Measurements from ENCODE around the gene FBRSL1.
A peak's percentile ranks its signal among the peaks of the same experiment; 100 is the strongest.
"Not testable (repeated sequence)": the region's sequence is repeated elsewhere in the genome, so short reads cannot be mapped to it uniquely, and the experiment has no call there.

Gene FBRSL1

DNA sequence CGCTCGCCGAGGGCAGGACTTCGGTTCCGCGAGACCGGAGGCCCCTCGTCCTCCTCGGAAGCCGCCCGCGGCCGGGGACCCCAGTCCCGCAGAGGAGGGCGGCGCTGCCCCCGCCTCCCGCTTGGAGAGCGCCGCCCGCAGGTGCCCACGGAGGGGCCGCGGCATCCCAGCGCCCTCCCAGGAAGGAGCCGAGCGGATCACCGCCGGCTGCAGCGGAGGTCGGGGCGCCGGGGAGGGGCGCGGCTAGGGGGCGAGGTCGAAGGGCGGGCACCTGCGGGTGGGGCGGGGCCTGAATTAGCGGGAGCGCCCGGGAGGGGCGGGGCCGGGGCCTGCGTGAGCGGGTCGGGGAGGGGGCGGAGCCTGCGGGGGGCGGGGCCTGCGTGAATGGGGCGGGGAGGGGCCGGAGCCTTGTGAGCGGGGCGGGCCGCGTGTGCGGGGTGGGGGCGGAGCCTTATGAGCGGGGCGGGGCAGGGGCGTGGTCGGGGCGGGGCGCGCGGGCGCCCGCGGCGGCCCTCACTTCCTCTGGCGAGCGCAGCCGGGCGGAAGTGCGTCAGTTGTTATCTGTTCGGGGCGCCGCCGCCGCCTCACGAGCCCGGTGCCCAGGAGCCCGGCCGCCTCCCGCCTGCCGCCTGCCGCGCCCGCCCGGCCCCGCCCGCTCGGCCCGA, at the start of gene FBRSL1:
FBRSL1 (plus strand) TSS at position 550 of the 665 bp plus-strand sequence.
- Histone ChIP-seq H3K9me3 (ENCODE audit: insufficient read depth, low read depth, low read length) (no peaks in the 10 kb centered on the region), H3K9ac (ENCODE audit: low read depth, low read length) (peak within 1 kb of the TSS; percentile 48; the same call in 1 of the 2 replicates), H3K4me3 (ENCODE audit: low read length) (peak within 1 kb of the TSS; percentile 69), H3K4me1 (ENCODE audit: insufficient read depth, low read length) (peaks cover 7% of the 10 kb centered on the region), H3K36me3 (ENCODE audit: insufficient read depth, low read depth, low read length) (no peaks in the 10 kb centered on the region; the same call in 1 of the 2 replicates), H3K27ac (ENCODE audit: low read length) (no peak within 1 kb of the TSS), H3K27me3 (ENCODE audit: insufficient read depth, low read length) (peaks cover 64% of the 10 kb centered on the region)

GRCh38 chr12:132440420-132440819, 49.5 kb upstream of the FBRSL1 start:
- not testable (repeated sequence) for H3K9ac ChIP-seq (ENCODE audit: low read depth, low read length); H3K36me3 ChIP-seq (ENCODE audit: insufficient read depth, low read depth, low read length); H3K4me3 ChIP-seq (ENCODE audit: low read length); H3K4me1 ChIP-seq (ENCODE audit: insufficient read depth, low read length); H3K27ac ChIP-seq (ENCODE audit: low read length)
- peaks cover 13% of the 10 kb centered on the region for H3K9me3 ChIP-seq (ENCODE audit: insufficient read depth, low read depth, low read length)
- peaks cover 87% of the 10 kb centered on the region for H3K27me3 ChIP-seq (ENCODE audit: insufficient read depth, low read length)

- peaks cover 5% of the 10 kb centered on the region; the same call in 1 of the 2 replicates for H3K9me3 ChIP-seq (ENCODE audit: insufficient read depth, low read depth, low read length)
- H3K4me1 ChIP-seq (ENCODE audit: insufficient read depth, low read length) = peaks cover 3% of the 10 kb centered on the region; the same call in 1 of the 2 replicates
- no peak overlapping the region for H3K4me3 ChIP-seq (ENCODE audit: low read length)
- no peaks in the 10 kb centered on the region for H3K36me3 ChIP-seq (ENCODE audit: insufficient read depth, low read depth, low read length)
- no peak overlapping the region for H3K27ac ChIP-seq (ENCODE audit: low read length)
- peaks cover 79% of the 10 kb centered on the region for H3K27me3 ChIP-seq (ENCODE audit: insufficient read depth, low read length)
- no peak overlapping the region for H3K9ac ChIP-seq (ENCODE audit: low read depth, low read length)
These were observed 47.8 kb upstream of the FBRSL1 start for GRCh38 chr12:132441871-132442863.

GRCh38 chr12:132443091-132443490, 46.9 kb upstream of the FBRSL1 start:
- Histone ChIP-seq H3K4me1 (ENCODE audit: insufficient read depth, low read length) (no peaks in the 10 kb centered on the region; the same call in 1 of the 2 replicates), H3K4me3 (ENCODE audit: low read length) (no peak overlapping the region), H3K36me3 (ENCODE audit: insufficient read depth, low read depth, low read length) (no peaks in the 10 kb centered on the region), H3K27ac (ENCODE audit: low read length) (no peak overlapping the region), H3K9ac (ENCODE audit: low read depth, low read length) (no peak overlapping the region), H3K9me3 (ENCODE audit: insufficient read depth, low read depth, low read length) (peaks cover 5% of the 10 kb centered on the region; the same call in 1 of the 2 replicates), H3K27me3 (ENCODE audit: insufficient read depth, low read length) (peaks cover 79% of the 10 kb centered on the region)

GRCh38 chr12:132444283-132444682, 45.7 kb upstream of the FBRSL1 start:
- H3K4me3 ChIP-seq (ENCODE audit: low read length) = no peak overlapping the region
- H3K9me3 ChIP-seq (ENCODE audit: insufficient read depth, low read depth, low read length) = peaks cover 5% of the 10 kb centered on the region; the same call in 1 of the 2 replicates
- H3K27me3 ChIP-seq (ENCODE audit: insufficient read depth, low read length) = peaks cover 78% of the 10 kb centered on the region
- H3K27ac ChIP-seq (ENCODE audit: low read length) = no peak overlapping the region
- no peaks in the 10 kb centered on the region for H3K4me1 ChIP-seq (ENCODE audit: insufficient read depth, low read length)
- H3K9ac ChIP-seq (ENCODE audit: low read depth, low read length) = no peak overlapping the region
- H3K36me3 ChIP-seq (ENCODE audit: insufficient read depth, low read depth, low read length) = no peaks in the 10 kb centered on the region

DNA sequence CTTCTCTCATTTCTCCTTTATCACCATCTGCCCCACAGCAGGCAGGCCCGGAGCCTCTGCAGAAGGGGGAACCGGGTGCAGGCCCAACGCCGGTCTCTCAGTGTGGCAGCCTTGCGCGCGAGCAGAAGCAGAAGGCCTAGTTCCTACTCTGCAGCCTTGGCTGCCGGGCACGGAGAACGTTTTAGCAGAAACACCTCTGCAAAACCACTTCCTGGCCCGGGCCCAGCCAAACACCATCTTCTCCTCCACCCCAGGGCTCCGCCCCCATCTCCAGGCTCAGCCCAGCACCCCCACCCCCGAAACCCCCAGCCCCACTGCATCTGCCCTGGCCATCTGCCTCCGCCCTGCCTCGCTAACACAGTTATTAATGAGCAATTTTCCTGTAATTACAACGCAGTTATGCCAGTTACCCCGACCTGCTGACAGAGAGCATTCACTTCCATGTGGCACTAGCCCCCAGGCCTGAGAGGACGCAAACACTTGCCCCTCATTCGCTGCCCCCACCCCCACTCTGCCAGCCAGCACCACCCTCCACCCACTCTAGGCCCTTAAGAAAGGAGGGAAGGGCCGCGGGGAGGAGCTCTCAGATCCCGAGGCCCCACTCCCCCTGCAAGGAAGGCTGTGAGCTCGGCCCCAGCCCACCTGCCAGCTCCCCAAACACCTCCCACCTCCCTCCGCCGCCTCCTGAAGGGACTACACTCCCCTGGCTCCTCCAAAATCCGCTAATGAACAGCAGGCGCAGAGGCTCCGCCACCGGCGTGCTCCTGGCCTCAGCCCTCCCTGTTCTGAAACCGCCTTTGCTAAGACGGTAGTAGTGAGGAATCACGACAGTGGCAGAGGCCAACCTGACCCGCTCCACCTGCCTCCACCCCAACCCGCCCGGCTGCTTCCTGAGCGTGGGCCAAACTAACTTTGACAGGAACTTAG, 44.7 kb upstream of the FBRSL1 start:
- H3K4me3 ChIP-seq (ENCODE audit: low read length) = peak overlapping the region; percentile 80
- H3K27ac ChIP-seq (ENCODE audit: low read length) = no peak overlapping the region
- H3K4me1 ChIP-seq (ENCODE audit: insufficient read depth, low read length) = no peaks in the 10 kb centered on the region
- H3K9me3 ChIP-seq (ENCODE audit: insufficient read depth, low read depth, low read length) = peaks cover 5% of the 10 kb centered on the region; the same call in 1 of the 2 replicates
- peak overlapping the region; percentile 78; the same call in 1 of the 2 replicates for H3K9ac ChIP-seq (ENCODE audit: low read depth, low read length)
- H3K27me3 ChIP-seq (ENCODE audit: insufficient read depth, low read length) = peaks cover 78% of the 10 kb centered on the region
- no peaks in the 10 kb centered on the region for H3K36me3 ChIP-seq (ENCODE audit: insufficient read depth, low read depth, low read length)

- H3K4me1 ChIP-seq (ENCODE audit: insufficient read depth, low read length) = no peaks in the 10 kb centered on the region
- H3K36me3 ChIP-seq (ENCODE audit: insufficient read depth, low read depth, low read length) = no peaks in the 10 kb centered on the region
- H3K27ac ChIP-seq (ENCODE audit: low read length) = no peak overlapping the region
- H3K9me3 ChIP-seq (ENCODE audit: insufficient read depth, low read depth, low read length) = peaks cover 5% of the 10 kb centered on the region; the same call in 1 of the 2 replicates
- peaks cover 78% of the 10 kb centered on the region for H3K27me3 ChIP-seq (ENCODE audit: insufficient read depth, low read length)
- peak overlapping the region; percentile 78; the same call in 1 of the 2 replicates for H3K9ac ChIP-seq (ENCODE audit: low read depth, low read length)
- peak overlapping the region; percentile 80 for H3K4me3 ChIP-seq (ENCODE audit: low read length)
These were observed 43.9 kb upstream of the FBRSL1 start for GRCh38 chr12:132445884-132446632.

GRCh38 chr12:132446633-132447326, 43.2 kb upstream of the FBRSL1 start:
- Histone ChIP-seq H3K4me1 (ENCODE audit: insufficient read depth, low read length) (no peaks in the 10 kb centered on the region), H3K4me3 (ENCODE audit: low read length) (peak overlapping the region; percentile 80; the same call in 1 of the 2 replicates), H3K27me3 (ENCODE audit: insufficient read depth, low read length) (peaks cover 78% of the 10 kb centered on the region), H3K27ac (ENCODE audit: low read length) (no peak overlapping the region), H3K36me3 (ENCODE audit: insufficient read depth, low read depth, low read length) (no peaks in the 10 kb centered on the region), H3K9ac (ENCODE audit: low read depth, low read length) (no peak overlapping the region), H3K9me3 (ENCODE audit: insufficient read depth, low read depth, low read length) (peaks cover 5% of the 10 kb centered on the region; the same call in 1 of the 2 replicates)

- Histone ChIP-seq H3K36me3 (ENCODE audit: insufficient read depth, low read depth, low read length) (no peaks in the 10 kb centered on the region), H3K9ac (ENCODE audit: low read depth, low read length) (no peak overlapping the region), H3K4me3 (ENCODE audit: low read length) (no peak overlapping the region), H3K9me3 (ENCODE audit: insufficient read depth, low read depth, low read length) (peaks cover 5% of the 10 kb centered on the region; the same call in 1 of the 2 replicates), H3K27me3 (ENCODE audit: insufficient read depth, low read length) (peaks cover 78% of the 10 kb centered on the region), H3K4me1 (ENCODE audit: insufficient read depth, low read length) (no peaks in the 10 kb centered on the region), H3K27ac (ENCODE audit: low read length) (no peak overlapping the region)
These were observed 42.6 kb upstream of the FBRSL1 start for GRCh38 chr12:132447327-132447720.

Measured in iPS-20b (cell line).